B cell (primary cell): ENCODE results near the gene NUDT19. TPM values are rescaled to one million over a fixed set of nuclear protein-coding genes. Genes with fewer than 3 reads are reported as not detected.
"Not testable (repeated sequence)": the region's sequence is repeated elsewhere in the genome, so short reads cannot be mapped to it uniquely, and the experiment has no call there.

Experiments used
- ATAC-seq: fragments of 200-7000 bp; cut with Tn5 transposase; one replicate; pipeline ENCODE4 v1.10.0; 2021; ENCODE audit warnings: low read depth, mild to moderate bottlenecking, moderate number of reproducible peaks, moderate library complexity
- CTCF ChIA-PET: fragments of 350-600 bp; sonication (Branson Sonifier 250); formaldehyde crosslinking; loops from one replicate; lab custom pipeline; 2021; ENCODE audit warnings: antibody characterized with exemption, inconsistent platforms; lab: Charles Lee
- POLR2A ChIA-PET: fragments of 350-600 bp; sonication (Branson Sonifier 250); formaldehyde crosslinking; loops from one replicate; lab custom pipeline; 2021; ENCODE audit warnings: antibody characterized with exemption; lab: Charles Lee
- DNase-seq: peaks from one replicate; pipeline ENCODE4 v3.0.0; 2013
- H2AFZ ChIP-seq: 2 replicates; pipeline ENCODE4 v1.6.1; 2012; ENCODE audit warnings: mild to moderate bottlenecking, low read depth, low read length; ENCODE audit not compliant: insufficient read depth, poor library complexity, severe bottlenecking
- H3K27ac ChIP-seq, 2 donors: 1 replicate in 1 of 2; 2 replicates in 1 of 2; pipeline ENCODE4 v1.5.1; 2012 to 2013; ENCODE audit warnings: low read length in 2 of 2, mild to moderate bottlenecking in 2 of 2, moderate library complexity in 1 of 2
- H3K27me3 ChIP-seq, 4 experiments: fragments of 200-600 bp in 1 of 4; sonication (generic) in 1 of 4; replicated peaks in 1 of 4; 1 replicate in 2 of 4; 2 replicates in 2 of 4; pipeline versions ENCODE4 v1.6.1 to v1.7.0; 2013 to 2016; ENCODE audit warnings: low read length in 3 of 4, mild to moderate bottlenecking in 2 of 4, mixed read lengths in 1 of 4, moderate library complexity in 1 of 4; ENCODE audit not compliant: insufficient read depth in 4 of 4, control insufficient read depth in 3 of 4; ENCODE audit errors: control extremely low read depth in 1 of 4
- H3K36me3 ChIP-seq, 2 experiments: replicated peaks in 1 of 2; 1 replicate in 1 of 2; 2 replicates in 1 of 2; pipeline versions ENCODE4 v1.6.1 to v1.7.1; 2013; ENCODE audit warnings: low read length in 1 of 2; ENCODE audit not compliant: insufficient read depth in 2 of 2, control insufficient read depth in 1 of 2; ENCODE audit errors: control extremely low read depth in 1 of 2, extremely low read depth in 1 of 2
- H3K4me1 ChIP-seq, 2 donors: fragments of 200-600 bp in 1 of 2; sonication (generic) in 1 of 2; 1 replicate in 1 of 2; 2 replicates in 1 of 2; pipeline versions ENCODE4 v1.5.1 to v1.6.1; 2013 to 2017; ENCODE audit warnings: low read length in 2 of 2; ENCODE audit not compliant: control insufficient read depth in 2 of 2, insufficient read depth in 2 of 2
- H3K4me2 ChIP-seq: replicated peaks from 2 replicates; pipeline ENCODE3; 2012; ENCODE audit warnings: mild to moderate bottlenecking, low read depth, low read length; ENCODE audit not compliant: poor library complexity, severe bottlenecking
- H3K4me3 ChIP-seq, 5 experiments: fragments of 200-600 bp in 1 of 5; sonication (generic) in 1 of 5; 1 replicate in 3 of 5; 2 replicates in 2 of 5; pipeline versions ENCODE4 v1.5.1 to v1.7.0; 2011 to 2016; ENCODE audit warnings: low read length in 4 of 5, mild to moderate bottlenecking in 4 of 5, low read depth in 2 of 5, control low read depth in 1 of 5, moderate library complexity in 1 of 5; ENCODE audit not compliant: insufficient read depth in 1 of 5; ENCODE audit errors: control extremely low read depth in 1 of 5, extremely low read depth in 1 of 5
- H3K79me2 ChIP-seq: fragments of 200-600 bp; sonication (generic); one replicate; pipeline ENCODE4 v1.6.0; 2016; ENCODE audit warnings: low read length; ENCODE audit not compliant: control insufficient read depth, insufficient read depth
- H3K9ac ChIP-seq: fragments of 200-600 bp; sonication (generic); 2 replicates; pipeline ENCODE4 v1.6.1; 2017; ENCODE audit warnings: mild to moderate bottlenecking, low read length, moderate library complexity
- H3K9me3 ChIP-seq, 3 donors: one replicate each; pipeline versions ENCODE4 v1.6.1 to v1.7.1; 2013; ENCODE audit warnings: low read length in 2 of 3; ENCODE audit not compliant: control insufficient read depth in 2 of 3, insufficient read depth in 1 of 3; ENCODE audit errors: control extremely low read depth in 1 of 3
- H4K20me1 ChIP-seq: 2 replicates; pipeline ENCODE4 v1.6.0; 2012; ENCODE audit warnings: mild to moderate bottlenecking, low read length; ENCODE audit not compliant: insufficient read depth, control insufficient read depth, poor library complexity, severe bottlenecking
- H3K27ac Mint-ChIP-seq: one replicate; pipeline ENCODE4 v1.8.0; 2021; ENCODE audit warnings: mixed read lengths
- H3K27me3 Mint-ChIP-seq: one replicate; pipeline ENCODE4 v1.8.0; 2021; ENCODE audit warnings: mixed read lengths
- H3K4me1 Mint-ChIP-seq: one replicate; pipeline ENCODE4 v1.8.0; 2021; ENCODE audit warnings: mixed read lengths
- H3K4me3 Mint-ChIP-seq: one replicate; pipeline ENCODE4 v1.8.0; 2021; ENCODE audit warnings: mixed read lengths
- H3K9me3 Mint-ChIP-seq: one replicate; pipeline ENCODE4 v1.8.0; 2022; ENCODE audit warnings: mixed read lengths; ENCODE audit not compliant: insufficient read depth
- CTCF ChIP-seq: fragments of 200-600 bp; IDR thresholded peaks from one replicate; pipeline ENCODE4 v1.8.0; 2022; ENCODE audit warnings: antibody characterized with exemption, mild to moderate bottlenecking
- EZH2 ChIP-seq: IDR thresholded peaks from 2 replicates; pipeline ENCODE4 v1.6.1; 2012; ENCODE audit warnings: borderline replicate concordance, low read depth, mild to moderate bottlenecking, moderate library complexity, low read length; ENCODE audit not compliant: insufficient read depth, poor library complexity, severe bottlenecking
- WGBS: methylation state at CpG from one replicate; pipeline ENCODE4 v1.1.5; 2013; ENCODE audit warnings: missing lambda C conversion rate; ENCODE audit not compliant: insufficient coverage; 5-methylcytosine and 5-hydroxymethylcytosine counted together
- intact Hi-C: fragments of 100-400 bp; cut with micrococcal nuclease; formaldehyde crosslinking; loops from one replicate; pipeline ENCODE4 v1.10.0; 2022
- polyA plus RNA-seq: library from polyadenylated mRNA; depleted of rRNA; stranded (reverse); fragments of >200 nt; gene quantifications from 2 replicates; pipeline ENCODE4 v1.2.3, GENCODE V29; 2012
- total RNA-seq, 2 donors: library from RNA; stranded (reverse); fragments of 120-200 nt in 1 of 2; gene quantifications; 1 replicate in 1 of 2; 2 replicates in 1 of 2; pipeline versions ENCODE4 v1.2.3 to v1.2.4, GENCODE V29; 2013 to 2022

The NUDT19 gene
- total and polyA plus RNA-seq, 2 donors (not counting 1 experiment from before 2014, with no cell fraction given), result 3.6 to 7.1 TPM

- H3K4me1 Mint-ChIP-seq, result peaks cover 5% of the 10 kb centered on the region
- no peaks in the 10 kb centered on the region for H3K27me3 Mint-ChIP-seq
- no peak overlapping the region for H3K27ac Mint-ChIP-seq
- Histone ChIP-seq H3K9me3 (peaks cover 2 to 38% (median 14%) of the 10 kb centered on the region in 3 donors), H2AFZ (no peak overlapping the region), H3K4me2 (no peak overlapping the region), H3K27ac (no peak overlapping the region), H3K36me3 (peaks cover 0 to 13% of the 10 kb centered on the region in 2 experiments), H4K20me1 (peaks cover 8% of the 10 kb centered on the region), H3K27me3 (no peaks in the 10 kb centered on the region), H3K4me3 (no peak overlapping the region), H3K4me1 (no peaks in the 10 kb centered on the region), H3K9ac (no peak overlapping the region), H3K79me2 (peaks cover 41% of the 10 kb centered on the region)
- CTCF ChIA-PET, result no interaction called here
- TF ChIP-seq EZH2 (no peak), CTCF (no peak)
- DNase-seq (no peak), ATAC-seq (no peak)
- POLR2A ChIA-PET, result no interaction called here
- no peak overlapping the region for H3K4me3 Mint-ChIP-seq
- intact Hi-C loops, result no loop called here
- no peaks in the 10 kb centered on the region for H3K9me3 Mint-ChIP-seq
- 97% methylated on average over 4 of the region's 5 CpGs for WGBS
Observed at GRCh38 chr19:32702010-32702409, 10.4 kb downstream of the NUDT19 start.

DNA sequence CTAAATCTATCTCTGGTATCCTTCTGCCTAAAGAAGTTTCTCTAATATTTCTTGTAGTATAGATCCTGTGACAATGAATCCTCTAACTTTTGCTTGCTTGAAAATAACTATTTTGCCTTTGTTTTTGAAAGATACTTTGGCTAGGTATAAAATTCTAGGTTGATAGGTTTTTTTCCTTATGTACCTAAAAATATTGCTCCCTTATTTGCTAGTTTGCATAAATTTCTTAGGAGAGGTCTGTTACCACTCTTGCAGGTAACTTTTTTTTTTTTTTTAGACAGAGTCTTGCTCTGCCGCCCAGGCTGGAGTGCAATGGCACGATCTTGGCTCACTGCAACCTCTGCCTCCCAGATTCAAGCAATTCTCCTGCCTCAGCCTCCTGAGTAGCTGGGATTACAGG, 12.4 kb downstream of the NUDT19 start:
- POLR2A ChIA-PET, H3K4me1 Mint-ChIP-seq, H3K27me3 ChIP-seq, DNase-seq, H3K4me3 Mint-ChIP-seq, H3K4me2 ChIP-seq, ATAC-seq, H3K4me1 ChIP-seq, H3K9me3 Mint-ChIP-seq, intact Hi-C loops, H3K4me3 ChIP-seq, CTCF ChIA-PET, H3K27ac ChIP-seq, H3K9ac ChIP-seq, H3K27me3 Mint-ChIP-seq, H2AFZ ChIP-seq, H4K20me1 ChIP-seq, H3K27ac Mint-ChIP-seq: not testable (repeated sequence)
- WGBS, result no CpG with 5 or more reads among the region's 2 CpGs
- Histone ChIP-seq H3K9me3 (peaks cover 2 to 38% (median 14%) of the 10 kb centered on the region in 3 donors), H3K79me2 (peaks cover 35% of the 10 kb centered on the region), H3K36me3 (peaks cover 0 to 11% of the 10 kb centered on the region in 2 experiments)
